HG03025 (cell line): ENCODE data around the gene FLYWCH1.
"Not testable (repeated sequence)": the region's sequence is repeated elsewhere in the genome, so short reads cannot be mapped to it uniquely, and the experiment has no call there.

Source experiments
- ATAC-seq: cut with Tn5 transposase; IDR thresholded peaks from one replicate; pipeline ENCODE4 v1.9.1; 2021; ENCODE audit warnings: mild to moderate bottlenecking, moderate library complexity; ENCODE audit not compliant: unreplicated experiment, low FRiP score

The FLYWCH1 gene

GRCh38 chr16:2924901-2925755 lies 13.4 kb downstream of the FLYWCH1 start:
- no peak for ATAC-seq

GRCh38 chr16:2925951-2926649 lies 14.4 kb downstream of the FLYWCH1 start:
- no peak for ATAC-seq

DNA sequence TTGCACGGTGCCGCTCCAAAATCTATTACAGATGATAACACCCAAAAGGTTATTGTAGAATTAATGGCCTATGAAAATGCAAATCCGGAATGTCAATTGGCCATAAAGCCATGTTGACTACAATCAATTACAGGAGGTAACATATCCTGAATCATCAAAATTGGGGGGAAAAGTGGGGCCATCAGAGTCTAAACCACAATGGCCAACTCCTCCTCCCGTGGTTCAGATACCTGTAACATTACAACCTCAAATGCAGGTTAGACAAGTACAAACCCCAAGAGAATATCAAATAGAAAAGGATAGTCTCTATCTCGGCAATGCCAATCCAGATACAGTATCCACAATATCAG lies 14.9 kb downstream of the FLYWCH1 start:
- no peak for ATAC-seq

DNA sequence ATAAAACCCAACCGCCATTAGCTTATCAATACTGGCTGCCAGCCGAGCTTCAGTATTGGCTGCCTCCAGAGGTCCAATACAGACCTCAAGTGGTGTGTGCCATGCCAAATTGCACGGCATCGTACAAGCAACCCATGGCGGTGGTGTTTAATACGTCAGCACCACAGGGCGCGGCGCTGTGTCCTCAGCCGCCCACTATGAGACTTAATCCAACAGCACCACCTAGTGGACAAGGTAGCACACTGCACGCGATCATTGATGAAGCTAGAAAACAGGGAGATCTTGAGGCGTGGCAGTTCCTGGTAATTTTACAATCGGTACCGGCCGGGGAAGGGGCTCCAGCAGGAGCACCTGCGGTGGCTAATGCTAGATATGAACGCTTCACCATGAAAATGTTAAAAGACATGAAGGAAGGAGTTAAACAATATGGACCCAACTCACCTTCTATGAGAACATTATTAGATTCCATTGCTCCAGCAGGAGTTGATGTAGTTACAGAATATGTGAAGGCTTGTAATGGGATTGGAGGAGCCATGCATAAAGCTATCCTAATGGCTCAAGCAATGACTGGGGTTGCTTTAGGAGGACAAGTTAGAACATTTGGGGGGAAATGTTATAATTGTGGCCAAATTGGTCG lies 15.4 kb downstream of the FLYWCH1 start:
- no peak for ATAC-seq

- not testable (repeated sequence) for ATAC-seq
Observed at GRCh38 chr16:2928151-2928550, 16.4 kb downstream of the FLYWCH1 start.

- ATAC-seq = no peak
Observed at GRCh38 chr16:2928796-2929195, 17.1 kb downstream of the FLYWCH1 start.

DNA sequence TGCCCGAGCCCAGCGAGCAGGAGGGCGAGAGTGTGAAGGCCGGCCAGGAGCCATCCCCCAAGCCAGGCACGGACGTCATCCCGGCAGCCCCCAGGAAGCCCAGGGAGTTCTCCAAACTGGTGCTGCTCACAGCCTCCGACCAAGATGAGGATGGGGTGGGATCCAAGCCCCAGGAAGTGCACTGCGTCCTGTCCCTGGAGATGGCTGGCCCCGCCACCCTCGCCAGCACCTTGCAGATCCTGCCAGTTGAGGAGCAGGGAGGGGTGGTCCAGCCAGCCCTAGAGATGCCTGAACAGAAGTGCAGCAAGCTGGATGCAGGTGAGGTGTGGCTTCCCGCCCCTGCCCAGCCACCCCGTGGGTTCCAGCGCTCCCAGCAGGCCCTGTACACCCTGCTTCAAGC lies 18.0 kb downstream of the FLYWCH1 start:
- ATAC-seq = no peak

DNA sequence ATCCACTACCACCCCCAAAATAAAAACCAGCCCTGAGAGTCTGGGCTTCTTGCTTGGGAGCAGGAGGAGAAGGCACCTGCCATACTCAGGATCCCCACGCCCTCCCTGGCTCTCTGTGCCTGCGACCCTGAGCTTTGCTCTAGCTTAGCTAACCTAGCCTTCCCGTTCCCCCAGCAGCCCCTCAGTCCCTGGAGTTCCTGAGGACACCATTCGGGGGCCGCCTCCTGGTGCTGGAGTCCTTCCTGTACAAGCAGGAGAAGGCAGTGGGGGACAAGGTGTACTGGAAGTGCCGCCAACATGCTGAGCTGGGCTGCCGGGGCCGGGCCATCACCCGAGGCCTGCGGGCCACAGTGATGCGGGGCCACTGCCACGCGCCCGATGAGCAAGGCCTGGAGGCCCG lies 18.5 kb downstream of the FLYWCH1 start:
- ATAC-seq = no peak

- ATAC-seq = not testable (repeated sequence)
Observed at GRCh38 chr16:2931231-2931914, 19.6 kb downstream of the FLYWCH1 start.

DNA sequence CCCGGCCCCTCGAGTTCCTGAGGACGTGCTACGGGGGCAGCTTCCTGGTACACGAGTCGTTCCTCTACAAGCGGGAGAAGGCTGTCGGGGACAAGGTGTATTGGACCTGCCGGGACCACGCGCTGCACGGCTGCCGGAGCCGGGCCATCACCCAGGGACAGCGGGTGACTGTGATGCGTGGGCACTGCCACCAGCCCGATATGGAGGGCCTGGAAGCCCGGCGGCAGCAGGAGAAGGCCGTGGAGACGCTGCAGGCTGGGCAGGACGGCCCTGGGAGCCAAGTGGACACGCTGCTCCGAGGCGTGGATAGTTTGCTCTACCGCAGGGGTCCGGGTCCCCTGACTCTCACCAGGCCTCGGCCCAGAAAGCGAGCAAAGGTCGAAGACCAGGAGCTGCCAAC lies 21.4 kb downstream of the FLYWCH1 start:
- no peak for ATAC-seq

GRCh38 chr16:2933701-2934100 lies 22.0 kb downstream of the FLYWCH1 start:
- ATAC-seq = no peak

DNA sequence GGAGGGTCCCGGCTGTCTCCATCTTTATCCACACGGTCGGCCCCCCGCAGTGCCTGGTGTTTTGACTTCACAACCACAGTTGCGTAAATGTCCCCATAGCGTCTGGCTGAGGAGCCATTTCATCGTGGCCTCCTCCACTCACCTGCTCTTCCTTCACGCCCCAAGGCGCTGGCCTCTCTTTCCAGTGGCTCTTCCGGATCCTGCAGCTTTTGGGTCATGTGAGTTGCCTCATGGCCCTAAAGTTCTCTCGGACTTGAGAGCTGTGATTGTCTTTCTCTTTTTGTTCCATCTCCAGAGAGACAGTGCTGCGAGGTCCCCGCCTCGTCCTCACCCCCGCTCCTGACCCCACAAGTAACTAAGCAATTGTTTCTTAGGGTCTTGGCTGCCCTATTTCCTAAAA lies 22.7 kb downstream of the FLYWCH1 start:
- ATAC-seq = no peak

DNA sequence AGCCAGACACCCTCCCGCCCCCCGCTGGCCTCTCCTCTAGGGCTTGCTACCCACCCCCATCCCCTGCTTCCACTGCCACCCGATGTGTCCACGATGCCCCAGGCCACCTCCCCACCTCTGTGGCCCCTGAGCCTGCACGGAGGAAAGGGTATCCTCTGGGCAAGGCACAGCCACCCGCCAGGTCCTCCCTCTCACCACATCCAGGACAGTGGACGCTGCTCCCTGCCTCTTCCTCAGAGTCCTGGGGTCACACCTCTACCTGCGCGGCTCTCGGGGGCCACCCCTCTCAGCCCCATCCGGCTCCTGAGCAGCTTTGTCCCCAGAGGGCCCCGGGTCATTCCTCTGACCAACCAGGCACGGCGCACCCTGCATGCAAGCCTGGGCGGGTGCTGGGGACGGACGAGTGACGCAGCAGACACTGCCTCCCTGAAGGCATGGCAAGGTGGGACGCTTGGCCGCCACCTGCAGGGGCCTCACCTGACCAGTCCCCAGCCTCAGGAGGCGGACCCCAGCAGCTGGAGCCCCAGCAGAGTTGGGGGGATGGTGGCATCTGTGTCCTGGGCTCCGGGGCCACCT lies 24.8 kb downstream of the FLYWCH1 start:
- no peak for ATAC-seq

GRCh38 chr16:2937170-2937569 lies 25.4 kb downstream of the FLYWCH1 start:
- ATAC-seq = no peak

DNA sequence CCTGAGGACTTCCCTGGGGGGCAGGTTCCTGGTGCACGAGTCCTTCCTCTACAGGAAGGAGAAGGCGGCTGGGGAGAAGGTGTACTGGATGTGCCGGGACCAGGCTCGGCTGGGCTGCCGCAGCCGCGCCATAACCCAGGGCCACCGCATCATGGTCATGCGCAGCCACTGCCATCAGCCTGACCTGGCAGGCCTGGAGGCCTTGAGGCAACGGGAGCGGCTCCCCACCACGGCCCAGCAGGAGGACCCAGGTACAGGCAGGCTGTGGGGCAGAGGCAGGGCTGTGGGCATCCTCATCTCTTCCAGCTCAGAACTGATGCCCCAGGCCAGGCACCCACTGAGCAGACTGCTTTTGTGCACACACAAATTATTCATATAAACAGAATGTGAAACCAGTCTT lies 26.5 kb downstream of the FLYWCH1 start:
- ATAC-seq = no peak

GRCh38 chr16:2939968-2940367 lies 28.2 kb downstream of the FLYWCH1 start:
- no peak for ATAC-seq

DNA sequence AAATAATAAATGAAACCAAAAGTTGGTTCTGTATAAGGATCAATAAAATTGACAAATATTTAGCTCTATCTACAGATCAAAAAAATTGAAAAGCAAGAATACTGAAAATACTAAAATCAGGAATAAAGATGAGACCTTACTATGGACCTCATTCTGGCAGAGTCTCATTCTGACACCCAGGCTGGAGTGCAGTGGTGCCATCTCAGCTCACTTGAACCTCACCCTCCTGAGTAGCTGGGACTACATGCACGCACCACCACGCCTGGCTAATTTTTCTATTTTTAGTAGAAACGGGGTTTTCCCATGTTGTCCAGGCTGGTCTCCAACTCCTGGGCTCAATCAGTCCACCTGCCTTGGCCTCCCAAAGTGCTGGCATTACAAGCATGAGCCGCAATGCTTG lies 30.3 kb downstream of the FLYWCH1 start:
- no peak for ATAC-seq

DNA sequence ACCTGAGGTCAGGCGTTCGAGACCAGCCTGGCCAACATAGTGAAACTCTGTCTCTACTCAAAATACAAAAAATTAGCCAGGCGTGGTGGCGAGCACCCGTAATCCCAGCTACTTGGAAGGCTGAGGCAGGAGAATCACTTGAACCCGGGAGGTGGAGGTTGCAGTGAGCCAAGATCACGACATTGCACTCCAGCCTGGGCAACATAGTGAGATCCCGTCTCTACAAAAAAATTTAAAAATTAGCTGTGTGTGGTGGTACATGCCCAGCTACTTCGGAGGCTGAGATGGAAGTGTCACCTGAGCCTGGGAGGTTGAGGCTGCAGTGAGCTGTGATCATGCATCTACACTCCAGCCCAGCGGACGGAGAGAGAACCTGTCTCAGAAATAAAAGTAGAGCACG lies 32.0 kb downstream of the FLYWCH1 start:
- ATAC-seq = not testable (repeated sequence)

- no peak for ATAC-seq
Observed at GRCh38 chr16:2946649-2947048, 34.9 kb downstream of the FLYWCH1 start.

GRCh38 chr16:2948807-2949704 lies 37.3 kb downstream of the FLYWCH1 start:
- ATAC-seq = no peak
